Smooth muscle cell (in vitro differentiated cells): ENCODE measurements around the gene IVNS1ABP. TPM values are rescaled to one million over a fixed set of nuclear protein-coding genes. Genes with fewer than 3 reads are reported as not detected.

Source experiments
- DNase-seq: peaks from one replicate; lab custom pipeline; 2025; ENCODE audit not compliant: unreplicated experiment; lab: John Stamatoyannopoulos, UW
- H2AFZ ChIP-seq: fragments of 200-600 bp; sonication (generic); 2 replicates; pipeline ENCODE4 v1.6.0; 2016; ENCODE audit warnings: antibody characterized with exemption, low read depth, mild to moderate bottlenecking
- H3F3A ChIP-seq: fragments of 200-600 bp; sonication (generic); 2 replicates; pipeline ENCODE4 v1.6.0; 2017; ENCODE audit warnings: antibody characterized with exemption, low read depth
- H3K27ac ChIP-seq: fragments of 200-600 bp; sonication (generic); 2 replicates; pipeline ENCODE4 v1.5.1; 2016; ENCODE audit warnings: low read depth, mild to moderate bottlenecking
- H3K27me3 ChIP-seq: fragments of 200-600 bp; sonication (generic); 2 replicates; pipeline ENCODE4 v1.6.1; 2016; ENCODE audit warnings: low read depth, mild to moderate bottlenecking
- H3K36me3 ChIP-seq: fragments of 200-600 bp; sonication (generic); 2 replicates; pipeline ENCODE4 v1.5.1; 2016; ENCODE audit warnings: low read depth
- H3K4me1 ChIP-seq: fragments of 200-600 bp; sonication (generic); 2 replicates; pipeline ENCODE4 v1.5.1; 2016; ENCODE audit warnings: low read depth
- H3K4me2 ChIP-seq: fragments of 200-600 bp; sonication (generic); 2 replicates; pipeline ENCODE4 v1.6.0; 2016; ENCODE audit warnings: mild to moderate bottlenecking
- H3K4me3 ChIP-seq: fragments of 200-600 bp; sonication (generic); 2 replicates; pipeline ENCODE4 v1.5.1; 2016; ENCODE audit warnings: mild to moderate bottlenecking
- H3K79me2 ChIP-seq: fragments of 200-600 bp; sonication (generic); 2 replicates; pipeline ENCODE4 v1.6.0; 2016; ENCODE audit warnings: low read depth, mild to moderate bottlenecking
- H3K9ac ChIP-seq: fragments of 200-600 bp; sonication (generic); 2 replicates; pipeline ENCODE4 v1.6.0; 2016; ENCODE audit warnings: low read depth
- H3K9me3 ChIP-seq: fragments of 200-600 bp; sonication (generic); replicated peaks from 2 replicates; pipeline ENCODE4 v1.5.1; 2016; ENCODE audit warnings: low read depth
- H4K20me1 ChIP-seq: fragments of 200-600 bp; sonication (generic); 2 replicates; pipeline ENCODE4 v1.6.0; 2016; ENCODE audit warnings: low read depth
- CTCF ChIP-seq: fragments of 200-600 bp; sonication (generic); IDR thresholded peaks from 2 replicates; pipeline ENCODE4 v1.5.1; 2017; ENCODE audit warnings: borderline replicate concordance, mild to moderate bottlenecking, antibody characterized with exemption; ENCODE audit not compliant: insufficient read depth, poor library complexity, severe bottlenecking
- WGBS: methylation state at CpG from one replicate; pipeline ENCODE4 v1.1.7; 2016; ENCODE audit warnings: low lambda C conversion rate; 5-methylcytosine and 5-hydroxymethylcytosine counted together
- polyA plus RNA-seq: library from polyadenylated mRNA; unstranded; fragments of >200 nt; fragmentation: Nextera tagmentation; extraction: Ambion mirVana; gene quantifications from 2 replicates; pipeline ENCODE4 v1.2.1, GENCODE V29; 2016
- total RNA-seq: library from RNA; depleted of rRNA; stranded (reverse); fragments of >200 nt; gene quantifications from 2 replicates; pipeline ENCODE4 v1.2.3, GENCODE V29; 2014

Gene IVNS1ABP
- total and polyA plus RNA-seq, 2 experiments from 2014 or later = 128 to 315 TPM

DNA sequence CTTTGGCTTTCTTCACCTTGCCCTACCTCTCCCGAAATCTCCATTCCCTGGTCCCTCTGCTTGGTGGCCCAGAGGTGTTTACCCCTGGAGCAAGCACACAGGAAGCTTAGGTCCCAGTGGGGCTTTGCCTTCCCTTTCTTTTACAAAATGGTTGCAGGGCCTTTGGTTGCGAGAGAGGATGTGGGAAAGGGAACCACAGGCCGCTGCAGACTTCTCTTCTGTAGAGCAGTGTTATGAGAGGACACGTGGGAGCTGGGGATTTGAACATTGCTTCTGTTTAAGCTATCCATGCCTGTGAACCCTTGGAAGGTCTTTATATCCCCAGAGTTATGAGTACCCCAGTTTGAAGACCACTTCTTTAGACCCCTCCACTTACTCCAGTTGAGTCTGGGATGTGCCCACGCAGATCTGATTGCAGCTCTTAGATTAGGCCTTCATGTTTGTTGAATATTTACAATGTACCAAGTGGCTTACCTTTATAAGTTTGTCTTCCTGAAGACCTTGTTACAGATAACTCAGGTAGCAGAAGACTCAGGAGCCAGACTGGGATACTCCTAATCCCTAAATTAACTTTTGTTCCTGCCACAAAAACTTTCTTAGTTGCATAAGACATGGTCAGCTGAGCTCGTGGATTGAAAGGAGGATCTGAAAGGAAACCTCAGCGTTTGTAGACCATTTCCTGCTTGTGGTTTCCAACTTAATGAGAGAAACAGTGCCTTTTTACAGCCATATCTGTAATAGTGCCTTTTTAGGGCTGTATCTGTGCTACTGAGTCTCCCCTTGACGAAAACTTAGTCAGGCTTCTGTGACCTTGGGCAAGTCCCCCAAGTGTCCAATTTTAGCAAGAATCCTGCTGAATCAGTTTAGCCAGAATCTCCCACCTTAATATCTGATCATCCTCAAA is 21.9 kb upstream of the IVNS1ABP start:
- Histone ChIP-seq H3K27ac (no peak overlapping the region), H2AFZ (no peak overlapping the region)

GRCh38 chr1:185337246-185337645 is 20.2 kb upstream of the IVNS1ABP start:
- no peaks in the 10 kb centered on the region for H3K79me2 ChIP-seq
- no peak overlapping the region for H3K9ac ChIP-seq
- no peak overlapping the region for H3K4me3 ChIP-seq
- no peaks in the 10 kb centered on the region for H3K9me3 ChIP-seq
- H3K4me2 ChIP-seq = peak overlapping the region; percentile 5
- peaks cover 7% of the 10 kb centered on the region for H3K4me1 ChIP-seq
- TF ChIP-seq CTCF = no peak
- H3K27me3 ChIP-seq = no peaks in the 10 kb centered on the region
- H4K20me1 ChIP-seq = no peaks in the 10 kb centered on the region
- no peaks in the 10 kb centered on the region for H3F3A ChIP-seq
- peak overlapping the region; percentile 20 for H3K27ac ChIP-seq
- WGBS = 36% methylated on average over 4 of the region's 4 CpGs
- DNase-seq = no peak
- peak overlapping the region; percentile 39 for H2AFZ ChIP-seq
- no peaks in the 10 kb centered on the region for H3K36me3 ChIP-seq

More for the DNA sequence above, 21.9 kb upstream of the IVNS1ABP start:
- DNase-seq = no peak
- Histone ChIP-seq H3K79me2 (no peaks in the 10 kb centered on the region), H3K9me3 (no peaks in the 10 kb centered on the region), H3K4me1 (peaks cover 7% of the 10 kb centered on the region), H3F3A (no peaks in the 10 kb centered on the region), H3K4me2 (peak overlapping the region; percentile 3), H3K36me3 (no peaks in the 10 kb centered on the region), H3K9ac (no peak overlapping the region), H3K27me3 (no peaks in the 10 kb centered on the region), H3K4me3 (no peak overlapping the region), H4K20me1 (no peaks in the 10 kb centered on the region)
- no peak for TF ChIP-seq CTCF
- 72% methylated on average over 8 of the region's 8 CpGs for WGBS

DNA sequence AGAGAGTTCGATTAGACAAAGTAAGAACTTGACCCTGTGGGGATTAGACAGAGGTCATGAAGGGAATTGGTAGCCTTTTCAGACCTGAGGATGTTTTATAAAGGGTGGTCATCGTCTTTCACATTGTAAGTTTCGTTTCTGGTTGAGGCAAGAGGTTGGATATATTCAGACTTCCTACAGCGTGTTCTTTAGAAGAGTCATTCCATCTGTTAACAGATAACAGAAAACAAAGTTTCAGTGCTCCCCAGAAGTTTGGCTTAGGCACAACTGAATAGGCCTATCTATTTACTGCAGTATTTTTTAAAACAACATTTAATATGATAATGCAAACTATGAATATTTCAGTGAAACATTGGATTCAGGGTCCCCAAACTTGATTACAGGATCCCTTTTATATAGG is 17.1 kb upstream of the IVNS1ABP start:
- Histone ChIP-seq H3K4me3 (no peak overlapping the region), H3K4me2 (no peak overlapping the region), H3F3A (no peaks in the 10 kb centered on the region), H3K9me3 (no peaks in the 10 kb centered on the region), H2AFZ (no peak overlapping the region), H3K9ac (no peak overlapping the region), H3K27me3 (no peaks in the 10 kb centered on the region), H3K36me3 (no peaks in the 10 kb centered on the region), H3K27ac (no peak overlapping the region), H4K20me1 (no peaks in the 10 kb centered on the region), H3K79me2 (no peaks in the 10 kb centered on the region), H3K4me1 (peaks cover 7% of the 10 kb centered on the region)
- 85% methylated on average over 4 of the region's 4 CpGs for WGBS
- no peak for DNase-seq
- TF ChIP-seq CTCF = no peak
